DOHH2 (cell line): ENCODE results near the gene PPP1R14C.
"Not testable (repeated sequence)": the region's sequence is repeated elsewhere in the genome, so short reads cannot be mapped to it uniquely, and the experiment has no call there.

ENCODE experiments used
- H3F3A ChIP-seq: fragments of 200-600 bp; sonication (generic), shearing (Covaris generic); 2 replicates; pipeline ENCODE4 v1.6.0; 2016; ENCODE audit warnings: antibody characterized with exemption, mild to moderate bottlenecking; ENCODE audit not compliant: control insufficient read depth, insufficient read depth
- H3K27ac ChIP-seq: fragments of 200-600 bp; sonication (generic); 2 replicates; pipeline ENCODE4 v1.5.1; 2014; ENCODE audit warnings: low read depth, mild to moderate bottlenecking, low read length, moderate library complexity
- H3K27me3 ChIP-seq: fragments of 200-600 bp; sonication (generic); 2 replicates; pipeline ENCODE4 v1.6.1; 2014; ENCODE audit warnings: mild to moderate bottlenecking, low read length, mixed read lengths; ENCODE audit not compliant: control insufficient read depth
- H3K36me3 ChIP-seq: fragments of 200-600 bp; sonication (generic); 2 replicates; pipeline ENCODE4 v1.6.1; 2014; ENCODE audit warnings: mild to moderate bottlenecking, low read length, moderate library complexity, mixed read lengths; ENCODE audit not compliant: control insufficient read depth
- H3K4me1 ChIP-seq: fragments of 200-600 bp; sonication (generic); 2 replicates; pipeline ENCODE4 v1.6.1; 2014; ENCODE audit warnings: mild to moderate bottlenecking, low read length, mixed read lengths; ENCODE audit not compliant: control insufficient read depth
- H3K4me2 ChIP-seq: fragments of 200-600 bp; sonication (generic); 2 replicates; pipeline ENCODE4 v1.6.0; 2014; ENCODE audit warnings: mild to moderate bottlenecking, low read length, moderate library complexity
- H3K4me3 ChIP-seq: fragments of 200-600 bp; sonication (generic); 2 replicates; pipeline ENCODE4 v1.5.1; 2014; ENCODE audit warnings: mild to moderate bottlenecking, low read length, mixed read lengths
- H3K79me2 ChIP-seq: fragments of 200-600 bp; sonication (generic); 2 replicates; pipeline ENCODE4 v1.6.1; 2014; ENCODE audit warnings: mild to moderate bottlenecking, low read length, mixed read lengths; ENCODE audit not compliant: control insufficient read depth
- H3K9me2 ChIP-seq: fragments of 200-600 bp; sonication (generic); replicated peaks from 2 replicates; pipeline ENCODE4 v1.6.1; 2014; ENCODE audit warnings: mild to moderate bottlenecking, low read length, mixed read lengths; ENCODE audit not compliant: control insufficient read depth
- H3K9me3 ChIP-seq: fragments of 200-600 bp; sonication (generic); 2 replicates; pipeline ENCODE4 v1.6.1; 2014; ENCODE audit warnings: antibody characterized with exemption, low read length, mixed read lengths; ENCODE audit not compliant: control insufficient read depth, insufficient read depth
- H4K20me1 ChIP-seq: fragments of 200-600 bp; sonication (generic); 2 replicates; pipeline ENCODE4 v1.6.0; 2014; ENCODE audit warnings: low read depth, mild to moderate bottlenecking, antibody characterized with exemption, low read length, moderate library complexity; ENCODE audit not compliant: control insufficient read depth, insufficient read depth
- CTCF ChIP-seq: fragments of 200-600 bp; sonication (generic); IDR thresholded peaks from one replicate; pipeline ENCODE4 v1.5.1; 2014; ENCODE audit warnings: antibody characterized with exemption, mild to moderate bottlenecking, low read depth, low read length; ENCODE audit not compliant: poor library complexity, severe bottlenecking
- EZH2phosphoT487 ChIP-seq: fragments of 200-600 bp; sonication (generic); IDR thresholded peaks from 2 replicates; pipeline ENCODE4 v1.6.1; 2017; ENCODE audit warnings: borderline replicate concordance, mild to moderate bottlenecking, antibody characterized with exemption, low read length, moderate library complexity, mixed read lengths

Gene PPP1R14C

GRCh38 chr6:150134280-150134920 is 8.4 kb upstream of the PPP1R14C start:
- no peaks in the 10 kb centered on the region for H3K79me2 ChIP-seq
- H3K4me2 ChIP-seq: no peak overlapping the region
- H4K20me1 ChIP-seq: no peaks in the 10 kb centered on the region

GRCh38 chr6:150137711-150138110 is 5.1 kb upstream of the PPP1R14C start:
- H3K27ac ChIP-seq, H3K36me3 ChIP-seq, H3K9me2 ChIP-seq, H3K9me3 ChIP-seq, H3K4me3 ChIP-seq, H3K79me2 ChIP-seq, H4K20me1 ChIP-seq, H3K4me2 ChIP-seq, H3F3A ChIP-seq: not testable (repeated sequence)
- Histone ChIP-seq H3K4me1 (peaks cover 13% of the 10 kb centered on the region), H3K27me3 (peaks cover 22% of the 10 kb centered on the region)

More at GRCh38 chr6:150134280-150134920, 8.4 kb upstream of the PPP1R14C start:
- TF ChIP-seq EZH2phosphoT487 (no peak), CTCF (no peak)
- Histone ChIP-seq H3K4me1 (0 out of 2 replicates have a peak, but pooled peaks cover 3% of the 10 kb centered on the region), H3K4me3 (no peak overlapping the region), H3K27me3 (no peaks in the 10 kb centered on the region), H3K36me3 (no peaks in the 10 kb centered on the region), H3K27ac (no peak overlapping the region), H3K9me2 (no peaks in the 10 kb centered on the region), H3F3A (no peaks in the 10 kb centered on the region), H3K9me3 (no peaks in the 10 kb centered on the region)

- H3K79me2 ChIP-seq: no peaks in the 10 kb centered on the region
- H3K4me3 ChIP-seq: no peak overlapping the region
- H3K27ac ChIP-seq: no peak overlapping the region
- TF ChIP-seq EZH2phosphoT487 (no peak), CTCF (no peak)
- no peaks in the 10 kb centered on the region for H3K36me3 ChIP-seq
- no peaks in the 10 kb centered on the region for H3K9me3 ChIP-seq
- peaks cover 20% of the 10 kb centered on the region for H3K4me1 ChIP-seq
- peaks cover 29% of the 10 kb centered on the region for H3K27me3 ChIP-seq
- no peaks in the 10 kb centered on the region for H3K9me2 ChIP-seq
- no peaks in the 10 kb centered on the region for H3F3A ChIP-seq
- no peaks in the 10 kb centered on the region for H4K20me1 ChIP-seq
- no peak overlapping the region for H3K4me2 ChIP-seq
Measured at GRCh38 chr6:150138638-150139037, 4.2 kb upstream of the PPP1R14C start.

- Histone ChIP-seq H3K4me3 (no peak overlapping the region), H3K27ac (no peak overlapping the region), H3K4me2 (no peak overlapping the region), H3K4me1 (peaks cover 29% of the 10 kb centered on the region), H3K9me2 (no peaks in the 10 kb centered on the region), H3K79me2 (no peaks in the 10 kb centered on the region), H3K36me3 (no peaks in the 10 kb centered on the region), H3F3A (no peaks in the 10 kb centered on the region), H3K27me3 (peaks cover 38% of the 10 kb centered on the region), H3K9me3 (no peaks in the 10 kb centered on the region), H4K20me1 (no peaks in the 10 kb centered on the region)
- TF ChIP-seq EZH2phosphoT487 (no peak), CTCF (no peak)
Measured at GRCh38 chr6:150139533-150139932, 3.3 kb upstream of the PPP1R14C start.
